HepG2 (cell line): ENCODE results near the gene ACOT8. TPM values are rescaled to one million over a fixed set of nuclear protein-coding genes. Genes with fewer than 3 reads are reported as not detected.
A peak's percentile ranks its signal among the peaks of the same experiment; 100 is the strongest.

Experiments
- ATAC-seq: fragments of 200-7000 bp; cut with Tn5 transposase; 3 replicates; pipeline ENCODE4 v1.9.1; 2020; ENCODE audit warnings: mild to moderate bottlenecking, moderate library complexity
- BruUV-seq: library from RNA; stranded (reverse); fragments of 400-500 nt; replicated peaks from 2 replicates; lab custom pipeline; 2021; lab: Mats Ljungman, UMichigan
- CTCF ChIA-PET: fragments of 300-600 bp; formaldehyde crosslinking; extraction: SDS; loops from one replicate; lab custom pipeline; 2021; ENCODE audit warnings: low total read pairs, inconsistent platforms, low intra/inter-chr PET ratio; lab: Yijun Ruan, JAX
- POLR2A ChIA-PET: fragments of 350-600 bp; sonication (Branson Sonifier 250); formaldehyde crosslinking; loops from one replicate; lab custom pipeline; 2020; ENCODE audit warnings: antibody characterized with exemption, inconsistent platforms; lab: Yijun Ruan, JAX
- DNase-seq: peaks from one replicate; pipeline ENCODE4 v3.0.0-alpha.2; 2015; ENCODE audit warnings: low spot score
- FAIRE-seq: peaks from 3 replicates; lab custom pipeline; 2011; peaks lifted over from hg19 to GRCh38; lab: Jason Lieb, UNC
- H2AFZ ChIP-seq: one replicate; pipeline ENCODE4 v1.6.1; 2011; ENCODE audit warnings: low read length, inconsistent platforms
- H3K27ac ChIP-seq: fragments of 300-600 bp; 3 replicates; pipeline ENCODE4 v1.8.0; 2011; ENCODE audit warnings: mixed run types, mild to moderate bottlenecking, mixed read lengths, low read length, inconsistent platforms; ENCODE audit not compliant: insufficient read depth; ENCODE audit errors: extremely low read length
- H3K27me3 ChIP-seq, 2 experiments: fragments of 200-600 bp in 1 of 2; 2 replicates in 1 of 2; 3 replicates in 1 of 2; pipeline versions ENCODE4 v1.6.0 to v1.8.0; 2011; ENCODE audit warnings: low read length in 2 of 2, mild to moderate bottlenecking in 2 of 2, moderate library complexity in 2 of 2, inconsistent platforms in 1 of 2; ENCODE audit not compliant: insufficient read depth in 2 of 2, control insufficient read depth in 1 of 2
- H3K36me3 ChIP-seq, 2 experiments: fragments of 200-600 bp in 1 of 2; replicated peaks in 1 of 2; 2 replicates in 1 of 2; 3 replicates in 1 of 2; pipeline versions ENCODE4 v1.5.1 to v1.8.0; 2011; ENCODE audit warnings: low read length in 2 of 2, inconsistent platforms in 1 of 2; ENCODE audit not compliant: insufficient read depth in 2 of 2, control insufficient read depth in 1 of 2
- H3K4me1 ChIP-seq: 2 replicates; pipeline ENCODE4 v1.5.1; 2012; ENCODE audit warnings: low read length, inconsistent platforms; ENCODE audit not compliant: insufficient read depth
- H3K4me2 ChIP-seq: 2 replicates; pipeline ENCODE4 v1.6.0; 2011; ENCODE audit warnings: low read depth, low read length, inconsistent platforms
- H3K4me3 ChIP-seq, 3 experiments: fragments of 200-600 bp in 1 of 3; sonication (generic), shearing (Covaris generic) in 1 of 3; replicated peaks in 1 of 3; 2 replicates each; pipeline ENCODE4 v1.5.1; 2011 to 2016; ENCODE audit warnings: low read length in 3 of 3, inconsistent platforms in 2 of 3, low read depth in 2 of 3, mild to moderate bottlenecking in 2 of 3, control low read depth in 1 of 3, mixed read lengths in 1 of 3; ENCODE audit not compliant: insufficient read depth in 1 of 3
- H3K79me2 ChIP-seq: one replicate; pipeline ENCODE4 v1.6.1; 2011; ENCODE audit warnings: low read length, inconsistent platforms; ENCODE audit not compliant: insufficient read depth
- H3K9ac ChIP-seq: 2 replicates; pipeline ENCODE4 v1.6.0; 2011; ENCODE audit warnings: mild to moderate bottlenecking, low read depth, low read length, inconsistent platforms; ENCODE audit not compliant: insufficient read depth
- H3K9me3 ChIP-seq: 2 replicates; pipeline ENCODE4 v1.5.1; 2012; ENCODE audit warnings: mild to moderate bottlenecking, low read length
- H4K20me1 ChIP-seq: 2 replicates; pipeline ENCODE4 v1.6.0; 2011; ENCODE audit warnings: inconsistent platforms, mild to moderate bottlenecking, low read length, moderate library complexity; ENCODE audit not compliant: insufficient read depth
- MAFK ChIP-seq, 2 experiments: IDR thresholded peaks in 1 of 2; conservative IDR thresholded peaks in 1 of 2; 2 replicates each; pipeline ENCODE4 v1.6.1; 2011; ENCODE audit warnings: improper control_type of control experiment in 2 of 2, low read length in 2 of 2
- MZF1 ChIP-seq: sonication (generic); formaldehyde crosslinking; IDR thresholded peaks from 2 replicates; pipeline ENCODE4 v1.8.1; 2023; ENCODE audit warnings: mild to moderate bottlenecking, missing genetic modification reagents, borderline replicate concordance
- RARA ChIP-seq: IDR thresholded peaks from 2 replicates; pipeline ENCODE4 v1.6.1; 2016; ENCODE audit warnings: missing genetic modification reagents, missing compliant biosample characterization
- ZBTB21 ChIP-seq: sonication (generic); formaldehyde crosslinking; IDR thresholded peaks from 2 replicates; pipeline ENCODE4 v1.4.0; 2020; ENCODE audit warnings: missing genetic modification reagents
- ZNF260 ChIP-seq: sonication (generic); formaldehyde crosslinking; IDR thresholded peaks from 2 replicates; pipeline ENCODE4 v1.4.0; 2020; ENCODE audit warnings: missing genetic modification reagents, low read depth, mild to moderate bottlenecking, borderline replicate concordance
- ZNF652 ChIP-seq: IDR thresholded peaks from 2 replicates; pipeline ENCODE4 v1.6.1; 2016; ENCODE audit warnings: low read depth, borderline replicate concordance
- ZNF746 ChIP-seq: sonication (generic); formaldehyde crosslinking; IDR thresholded peaks from 2 replicates; pipeline ENCODE4 v1.8.0; 2022; ENCODE audit warnings: mild to moderate bottlenecking, missing genetic modification reagents
- WGBS: methylation state at CpG from one replicate; pipeline ENCODE4 v1.1.6; 2017; ENCODE audit warnings: low lambda C conversion rate; 5-methylcytosine and 5-hydroxymethylcytosine counted together
- in situ Hi-C: cut with HindIII; loops from 2 replicates; pipeline ENCODE4 v1.10.0; 2017; ENCODE audit warnings: low pct_unique_long_range_greater_than_20kb; ENCODE audit not compliant: extremely low pct_ligation_motif_present
- intact Hi-C: fragments of 100-400 bp; cut with micrococcal nuclease; formaldehyde crosslinking; loops from one replicate; pipeline ENCODE4 v1.10.0; 2022; ENCODE audit not compliant: unreplicated experiment
- polyA plus RNA-seq, 8 experiments: library from polyadenylated mRNA; depleted of rRNA in 3 of 8; stranded (reverse) in 7 of 8; unstranded in 1 of 8; fragments of >200 nt; fragmentation: Illumina TruSeq in 4 of 8; extraction: Trizol in 4 of 8; gene quantifications; 2 replicates each; pipeline versions ENCODE4 v1.2.1 to v1.2.3, GENCODE V29; 2011 to 2016; ENCODE audit warnings: low read depth in 4 of 8, missing spikeins in 1 of 8, mixed read lengths in 1 of 8; ENCODE audit not compliant: insufficient read depth in 1 of 8
- total RNA-seq, 5 experiments: library from RNA; depleted of rRNA; stranded (reverse); fragments of >200 nt; fragmentation: Illumina TruSeq; extraction: Trizol; gene quantifications; 2 replicates each; pipeline ENCODE4 v1.2.3, GENCODE V29; 2016; ENCODE audit warnings: low read depth in 1 of 5
- TF ChIP-seq, protein P1 (sequence below), 2 experiments: sonication (generic) in 1 of 2; formaldehyde crosslinking in 1 of 2; IDR thresholded peaks; 2 replicates each; pipeline versions ENCODE4 v1.4.0 to v1.6.1; 2016 to 2020; ENCODE audit warnings: borderline replicate concordance in 1 of 2, low read depth in 1 of 2, mild to moderate bottlenecking in 1 of 2, missing genetic modification reagents in 1 of 2
- TF ChIP-seq, protein P2 (sequence below): IDR thresholded peaks from 2 replicates; pipeline ENCODE4 v1.6.1; 2016; ENCODE audit warnings: missing genetic modification reagents, missing compliant biosample characterization
- TF ChIP-seq, protein P3 (sequence below): sonication (generic); formaldehyde crosslinking; IDR thresholded peaks from 2 replicates; pipeline ENCODE4 v1.4.0; 2020; ENCODE audit warnings: missing genetic modification reagents, borderline replicate concordance
- TF ChIP-seq, protein P4 (sequence below): sonication (generic); formaldehyde crosslinking; IDR thresholded peaks from 2 replicates; pipeline ENCODE4 v1.4.0; 2020; ENCODE audit warnings: missing genetic modification reagents, borderline replicate concordance
- TF ChIP-seq, protein P5 (sequence below): sonication (generic); formaldehyde crosslinking; IDR thresholded peaks from 2 replicates; pipeline ENCODE4 v1.5.0; 2020; ENCODE audit warnings: missing genetic modification reagents

The ACOT8 gene
- total and polyA plus RNA-seq, 2 of the 13 experiments (the other 11 are each of a cell fraction or from before 2014, with no cell fraction given): 31.4 to 45.5 TPM

DNA sequence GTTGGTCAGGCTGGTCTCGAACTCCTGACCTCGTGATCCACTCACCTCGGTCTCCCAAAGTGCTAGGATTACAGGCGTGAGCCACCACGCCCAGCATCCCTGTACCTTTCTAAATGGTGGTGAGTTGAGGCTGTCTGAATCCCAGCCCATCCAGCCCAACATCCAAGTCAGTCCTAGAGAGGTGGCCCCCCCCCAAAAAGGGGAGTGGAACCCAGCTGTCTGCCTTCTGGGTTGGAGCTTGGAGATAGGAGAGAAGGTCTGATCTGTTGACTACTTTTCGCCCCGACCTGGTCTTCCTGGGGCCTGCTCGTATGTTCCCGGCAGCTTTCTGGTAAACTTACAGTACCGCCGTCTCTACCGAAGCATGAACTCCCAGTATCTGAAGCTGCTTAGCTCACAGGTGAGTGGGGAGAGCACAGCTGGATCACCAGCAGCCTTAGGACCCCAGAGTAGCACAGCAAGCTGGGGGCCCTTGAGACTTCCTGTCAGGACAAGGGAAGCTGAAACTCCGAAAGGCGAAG is 39.5 kb upstream of the ACOT8 start (continued):
- TF ChIP-seq ZNF746 (0 out of 2 replicates have a peak, but pooled peaks have one; percentile 43), ZBTB21 (CRISPR knock-in tag) (no peak)
- TF ChIP-seq, protein P1, sequence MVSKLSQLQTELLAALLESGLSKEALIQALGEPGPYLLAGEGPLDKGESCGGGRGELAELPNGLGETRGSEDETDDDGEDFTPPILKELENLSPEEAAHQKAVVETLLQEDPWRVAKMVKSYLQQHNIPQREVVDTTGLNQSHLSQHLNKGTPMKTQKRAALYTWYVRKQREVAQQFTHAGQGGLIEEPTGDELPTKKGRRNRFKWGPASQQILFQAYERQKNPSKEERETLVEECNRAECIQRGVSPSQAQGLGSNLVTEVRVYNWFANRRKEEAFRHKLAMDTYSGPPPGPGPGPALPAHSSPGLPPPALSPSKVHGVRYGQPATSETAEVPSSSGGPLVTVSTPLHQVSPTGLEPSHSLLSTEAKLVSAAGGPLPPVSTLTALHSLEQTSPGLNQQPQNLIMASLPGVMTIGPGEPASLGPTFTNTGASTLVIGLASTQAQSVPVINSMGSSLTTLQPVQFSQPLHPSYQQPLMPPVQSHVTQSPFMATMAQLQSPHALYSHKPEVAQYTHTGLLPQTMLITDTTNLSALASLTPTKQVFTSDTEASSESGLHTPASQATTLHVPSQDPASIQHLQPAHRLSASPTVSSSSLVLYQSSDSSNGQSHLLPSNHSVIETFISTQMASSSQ (IDR thresholded peaks at IDR 0.05; ENCODE audit: low read depth): no peak
- TF ChIP-seq, protein P1 (CRISPR knock-in tag; IDR thresholded peaks at IDR 0.05; ENCODE audit: borderline replicate concordance): no peak
- TF ChIP-seq, protein P2, sequence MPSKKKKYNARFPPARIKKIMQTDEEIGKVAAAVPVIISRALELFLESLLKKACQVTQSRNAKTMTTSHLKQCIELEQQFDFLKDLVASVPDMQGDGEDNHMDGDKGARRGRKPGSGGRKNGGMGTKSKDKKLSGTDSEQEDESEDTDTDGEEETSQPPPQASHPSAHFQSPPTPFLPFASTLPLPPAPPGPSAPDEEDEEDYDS: no peak
- TF ChIP-seq, protein P3, sequence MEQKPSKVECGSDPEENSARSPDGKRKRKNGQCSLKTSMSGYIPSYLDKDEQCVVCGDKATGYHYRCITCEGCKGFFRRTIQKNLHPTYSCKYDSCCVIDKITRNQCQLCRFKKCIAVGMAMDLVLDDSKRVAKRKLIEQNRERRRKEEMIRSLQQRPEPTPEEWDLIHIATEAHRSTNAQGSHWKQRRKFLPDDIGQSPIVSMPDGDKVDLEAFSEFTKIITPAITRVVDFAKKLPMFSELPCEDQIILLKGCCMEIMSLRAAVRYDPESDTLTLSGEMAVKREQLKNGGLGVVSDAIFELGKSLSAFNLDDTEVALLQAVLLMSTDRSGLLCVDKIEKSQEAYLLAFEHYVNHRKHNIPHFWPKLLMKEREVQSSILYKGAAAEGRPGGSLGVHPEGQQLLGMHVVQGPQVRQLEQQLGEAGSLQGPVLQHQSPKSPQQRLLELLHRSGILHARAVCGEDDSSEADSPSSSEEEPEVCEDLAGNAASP (CRISPR knock-in tag): no peak

DNA sequence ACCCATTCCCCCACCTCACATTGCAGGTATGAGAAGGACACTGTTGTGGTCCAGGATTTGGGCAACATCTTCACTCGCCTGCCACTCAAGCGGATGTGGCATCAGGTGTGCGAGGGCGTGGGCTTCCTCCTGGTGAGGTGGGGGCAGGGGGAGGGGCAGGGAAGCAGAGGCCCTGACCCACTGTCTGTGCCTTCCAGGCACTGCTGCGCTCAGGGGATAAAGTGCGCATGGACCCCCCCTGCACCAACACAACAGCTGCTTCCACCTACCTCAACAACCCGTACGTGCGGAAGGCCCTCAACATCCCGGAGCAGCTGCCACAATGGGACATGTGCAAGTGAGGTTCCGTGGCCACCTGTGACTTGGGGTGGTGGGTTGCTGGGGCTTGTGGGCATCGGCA is 37.6 kb upstream of the ACOT8 start:
- no TSS peak for BruUV-seq
- Histone ChIP-seq H3K4me2 (no peak overlapping the region), H4K20me1 (no peaks in the 10 kb centered on the region), H3K36me3 (peaks cover 51 to 63% of the 10 kb centered on the region in 2 experiments), H3K4me1 (peaks cover 26% of the 10 kb centered on the region), H3K27ac (no peak overlapping the region), H3K27me3 (no peaks in the 10 kb centered on the region), H2AFZ (no peak overlapping the region), H3K79me2 (peaks cover 23% of the 10 kb centered on the region), H3K4me3 (no peak overlapping the region), H3K9ac (no peak overlapping the region), H3K9me3 (no peaks in the 10 kb centered on the region)
- POLR2A ChIA-PET: interaction anchor here (7.3 to 8.1 kb wide), 3 partner anchors 13 to 32 kb away, joined by 74 to 164 read pairs (median 100); partner anchors contain the start of gene PLTP
- in situ Hi-C loops: loop anchor here (5.0 kb wide), 2 partner anchors 38 to 68 kb away; partner anchors contain the start of gene PCIF1
- intact Hi-C loops: no loop called here
- DNase-seq: no peak
- WGBS: 77% methylated on average over 6 of the region's 12 CpGs
- CTCF ChIA-PET: no interaction called here
- no peak for ATAC-seq
- no peak for FAIRE-seq
- TF ChIP-seq RARA (CRISPR knock-in tag) (no peak), MAFK (conservative IDR thresholded peaks at IDR 0.05 in 1 of 2, IDR thresholded peaks at IDR 0.05 in 1 of 2; ENCODE audit: low read length in 2 of 2) (no peak), ZNF652 (CRISPR knock-in tag) (no peak), ZNF260 (CRISPR knock-in tag) (no peak), MZF1 (CRISPR knock-in tag) (no peak)
- TF ChIP-seq, protein P4, sequence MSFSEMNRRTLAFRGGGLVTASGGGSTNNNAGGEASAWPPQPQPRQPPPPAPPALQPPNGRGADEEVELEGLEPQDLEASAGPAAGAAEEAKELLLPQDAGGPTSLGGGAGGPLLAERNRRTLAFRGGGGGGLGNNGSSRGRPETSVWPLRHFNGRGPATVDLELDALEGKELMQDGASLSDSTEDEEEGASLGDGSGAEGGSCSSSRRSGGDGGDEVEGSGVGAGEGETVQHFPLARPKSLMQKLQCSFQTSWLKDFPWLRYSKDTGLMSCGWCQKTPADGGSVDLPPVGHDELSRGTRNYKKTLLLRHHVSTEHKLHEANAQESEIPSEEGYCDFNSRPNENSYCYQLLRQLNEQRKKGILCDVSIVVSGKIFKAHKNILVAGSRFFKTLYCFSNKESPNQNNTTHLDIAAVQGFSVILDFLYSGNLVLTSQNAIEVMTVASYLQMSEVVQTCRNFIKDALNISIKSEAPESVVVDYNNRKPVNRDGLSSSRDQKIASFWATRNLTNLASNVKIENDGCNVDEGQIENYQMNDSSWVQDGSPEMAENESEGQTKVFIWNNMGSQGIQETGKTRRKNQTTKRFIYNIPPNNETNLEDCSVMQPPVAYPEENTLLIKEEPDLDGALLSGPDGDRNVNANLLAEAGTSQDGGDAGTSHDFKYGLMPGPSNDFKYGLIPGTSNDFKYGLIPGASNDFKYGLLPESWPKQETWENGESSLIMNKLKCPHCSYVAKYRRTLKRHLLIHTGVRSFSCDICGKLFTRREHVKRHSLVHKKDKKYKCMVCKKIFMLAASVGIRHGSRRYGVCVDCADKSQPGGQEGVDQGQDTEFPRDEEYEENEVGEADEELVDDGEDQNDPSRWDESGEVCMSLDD (CRISPR knock-in tag): no peak
- TF ChIP-seq, protein P5, sequence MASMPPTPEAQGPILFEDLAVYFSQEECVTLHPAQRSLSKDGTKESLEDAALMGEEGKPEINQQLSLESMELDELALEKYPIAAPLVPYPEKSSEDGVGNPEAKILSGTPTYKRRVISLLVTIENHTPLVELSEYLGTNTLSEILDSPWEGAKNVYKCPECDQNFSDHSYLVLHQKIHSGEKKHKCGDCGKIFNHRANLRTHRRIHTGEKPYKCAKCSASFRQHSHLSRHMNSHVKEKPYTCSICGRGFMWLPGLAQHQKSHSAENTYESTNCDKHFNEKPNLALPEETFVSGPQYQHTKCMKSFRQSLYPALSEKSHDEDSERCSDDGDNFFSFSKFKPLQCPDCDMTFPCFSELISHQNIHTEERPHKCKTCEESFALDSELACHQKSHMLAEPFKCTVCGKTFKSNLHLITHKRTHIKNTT (CRISPR knock-in tag): no peak
